A204.1 (cell line): Measurements from ENCODE around the gene MTFMT.
"Not testable (repeated sequence)": the region's sequence is repeated elsewhere in the genome, so short reads cannot be mapped to it uniquely, and the experiment has no call there.

Experiments
- FAIRE-seq: peaks from 2 replicates; lab custom pipeline; 2012; peaks lifted over from hg19 to GRCh38; lab: Jason Lieb, UNC

The MTFMT gene

GRCh38 chr15:65028921-65029735 lies at the start of gene MTFMT:
TSS of gene MTFMT (minus strand) at chr15:65029639. CDS start at chr15:65029613, 26 bp downstream.
- no peak for FAIRE-seq

GRCh38 chr15:65077981-65078352 lies 48.5 kb upstream of the MTFMT start:
- FAIRE-seq = no peak

DNA sequence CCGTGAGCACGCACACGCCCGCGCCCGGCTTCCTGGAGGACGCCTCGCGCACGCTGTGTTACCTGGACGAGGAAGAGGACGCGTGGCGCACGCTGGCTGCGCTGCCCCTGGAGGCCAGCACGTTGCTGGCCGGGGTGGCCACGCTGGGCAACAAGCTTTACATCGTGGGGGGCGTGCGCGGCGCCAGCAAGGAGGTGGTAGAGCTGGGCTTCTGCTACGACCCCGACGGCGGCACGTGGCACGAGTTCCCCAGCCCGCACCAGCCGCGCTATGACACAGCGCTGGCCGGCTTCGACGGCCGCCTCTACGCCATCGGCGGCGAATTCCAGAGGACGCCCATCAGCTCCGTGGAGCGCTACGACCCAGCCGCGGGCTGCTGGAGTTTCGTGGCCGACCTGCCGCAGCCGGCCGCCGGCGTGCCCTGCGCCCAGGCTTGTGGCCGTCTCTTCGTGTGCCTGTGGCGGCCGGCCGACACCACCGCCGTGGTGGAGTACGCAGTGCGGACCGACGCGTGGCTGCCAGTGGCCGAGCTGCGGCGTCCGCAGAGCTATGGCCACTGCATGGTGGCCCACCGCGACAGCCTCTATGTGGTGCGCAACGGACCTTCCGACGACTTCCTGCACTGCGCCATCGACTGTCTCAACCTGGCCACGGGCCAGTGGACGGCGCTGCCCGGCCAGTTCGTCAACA lies 48.0 kb upstream of the MTFMT start:
- FAIRE-seq = no peak

DNA sequence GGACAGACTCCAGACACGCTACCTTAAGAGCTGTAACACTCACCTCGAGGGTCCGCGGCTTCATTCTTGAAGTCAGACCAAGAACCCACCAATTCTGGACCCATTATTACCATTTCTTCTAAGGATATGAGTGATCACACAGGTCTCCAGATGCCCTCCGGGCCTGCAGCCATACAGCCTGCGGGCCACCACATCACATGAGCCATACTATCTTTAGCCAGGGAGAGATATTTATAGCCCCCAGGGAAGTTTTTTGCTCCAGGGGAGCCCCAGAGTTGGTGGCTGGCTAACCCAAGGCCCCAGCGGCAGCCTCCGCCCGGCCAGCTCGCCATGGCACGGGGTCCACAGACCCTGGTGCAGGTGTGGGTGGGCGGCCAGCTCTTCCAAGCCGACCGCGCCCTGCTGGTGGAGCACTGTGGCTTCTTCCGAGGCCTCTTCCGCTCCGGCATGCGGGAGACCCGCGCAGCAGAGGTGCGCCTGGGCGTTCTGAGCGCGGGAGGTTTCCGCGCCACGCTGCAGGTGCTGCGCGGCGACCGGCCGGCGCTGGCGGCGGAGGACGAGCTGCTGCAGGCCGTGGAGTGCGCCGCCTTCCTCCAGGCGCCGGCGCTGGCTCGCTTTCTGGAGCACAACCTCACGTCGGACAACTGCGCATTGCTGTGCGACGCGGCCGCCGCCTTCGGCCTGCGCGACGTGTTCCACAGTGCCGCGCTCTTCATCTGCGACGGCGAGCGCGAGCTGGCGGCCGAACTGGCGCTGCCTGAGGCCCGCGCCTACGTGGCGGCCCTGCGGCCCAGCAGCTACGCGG lies 47.2 kb upstream of the MTFMT start, which contains the start of gene KBTBD13:
TSS of gene KBTBD13 (plus strand) at position 261 of the 805 bp plus-strand sequence. CDS start at position 331, 70 bp downstream.
- no peak for FAIRE-seq

DNA sequence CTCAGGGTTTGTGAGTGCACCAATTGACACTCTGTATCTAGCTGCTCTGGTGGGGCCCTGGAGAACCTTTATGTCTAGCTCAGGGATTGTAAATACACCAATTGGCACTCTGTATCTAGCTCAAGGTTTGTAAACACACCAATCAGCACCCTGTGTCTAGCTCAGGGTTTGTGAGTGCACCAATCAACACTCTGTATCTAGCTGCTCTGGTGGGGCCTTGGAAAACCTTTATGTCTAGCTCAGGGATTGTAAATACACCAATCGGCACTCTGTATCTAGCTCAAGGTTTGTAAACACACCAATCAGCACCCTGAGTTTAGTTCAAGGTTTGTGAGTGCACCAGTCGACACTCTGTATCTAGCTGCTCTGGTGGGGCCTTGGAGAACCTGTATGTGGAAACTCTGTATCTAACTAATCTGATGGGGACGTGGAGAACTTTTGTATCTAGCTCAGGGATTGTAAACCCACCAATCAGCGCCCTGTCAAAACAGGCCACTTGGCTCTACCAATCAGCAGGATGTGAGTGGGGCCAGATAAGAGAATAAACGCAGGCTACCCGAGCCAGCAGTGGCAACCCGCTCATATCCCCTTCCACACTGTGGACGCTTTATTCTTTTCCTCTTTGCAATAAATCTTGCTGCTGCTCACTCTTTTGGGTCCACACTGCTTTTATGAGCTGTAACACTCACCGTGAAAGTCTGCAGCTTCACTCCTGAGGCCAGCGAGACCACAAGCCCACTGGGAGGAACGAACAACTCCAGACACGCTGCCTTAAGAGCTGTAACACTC lies 46.4 kb upstream of the MTFMT start:
- FAIRE-seq = not testable (repeated sequence)

GRCh38 chr15:65074946-65075345 lies 45.5 kb upstream of the MTFMT start:
- FAIRE-seq = not testable (repeated sequence)

GRCh38 chr15:65072617-65073016 lies 43.2 kb upstream of the MTFMT start:
- FAIRE-seq = no peak

GRCh38 chr15:65072027-65072426 lies 42.6 kb upstream of the MTFMT start:
- no peak for FAIRE-seq

- no peak for FAIRE-seq
Measured at GRCh38 chr15:65071381-65071811, 42.0 kb upstream of the MTFMT start.

DNA sequence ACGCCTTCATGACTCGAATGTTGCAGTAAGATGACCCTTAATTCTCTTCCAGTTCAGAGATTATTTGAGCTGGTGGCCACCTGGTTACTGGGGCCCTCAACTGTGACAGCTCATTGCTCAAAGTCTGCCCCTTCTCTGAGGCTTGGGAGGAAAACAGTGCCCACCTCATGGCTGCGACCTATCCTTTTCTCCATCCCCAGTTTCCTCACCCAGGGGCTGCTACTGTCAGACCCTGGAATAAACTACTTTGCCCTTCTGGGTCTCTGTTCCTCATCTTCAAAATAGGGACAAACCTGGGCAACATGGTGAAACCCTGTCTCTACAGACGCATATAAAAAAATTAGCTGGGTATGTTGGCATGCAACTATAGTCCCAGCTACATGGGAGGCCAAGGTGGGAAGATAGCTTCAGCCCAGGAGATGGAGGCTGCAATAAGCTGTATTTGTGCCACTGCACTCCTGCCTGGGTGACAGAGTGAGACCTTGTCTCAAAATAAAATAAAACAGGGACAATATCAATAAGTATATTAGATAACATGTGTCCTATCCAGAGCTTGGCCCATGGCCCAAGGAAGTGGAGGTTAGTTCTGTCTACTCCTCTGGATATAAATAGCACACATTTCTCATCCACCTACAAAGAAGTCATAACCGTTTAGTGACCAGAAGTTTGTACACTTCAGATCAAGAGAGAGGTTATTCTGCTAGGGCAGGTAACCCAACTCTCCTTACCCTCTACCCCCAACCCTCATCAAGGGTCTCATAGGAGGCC lies 40.5 kb upstream of the MTFMT start:
- FAIRE-seq = no peak

DNA sequence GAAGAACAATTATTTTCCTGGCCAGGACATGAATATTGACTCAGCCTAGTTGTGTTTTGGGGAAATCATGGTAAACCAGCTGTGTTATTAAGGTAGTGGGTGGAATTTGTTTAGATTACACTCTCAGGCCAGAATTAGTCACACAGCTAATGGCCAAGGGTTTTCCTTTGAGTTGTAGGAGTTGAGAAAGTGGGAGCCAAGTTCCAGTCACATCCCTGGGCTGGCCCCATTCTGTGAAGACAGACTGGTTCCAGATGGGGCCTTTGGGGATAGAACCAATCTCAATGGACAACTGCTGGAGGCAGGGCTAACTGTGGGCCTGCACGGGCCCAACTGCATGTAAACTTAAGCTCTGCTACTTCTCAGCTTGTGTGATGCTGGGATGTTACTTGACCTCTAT lies 39.7 kb upstream of the MTFMT start:
- no peak for FAIRE-seq

GRCh38 chr15:65068403-65068788 lies 39.0 kb upstream of the MTFMT start:
- FAIRE-seq = no peak

- FAIRE-seq = no peak
Measured at GRCh38 chr15:65067645-65068402, 38.4 kb upstream of the MTFMT start, which contains the start of gene RASL12. TSS of gene RASL12 (minus strand) at chr15:65067991. CDS start at chr15:65067835, 156 bp downstream.

DNA sequence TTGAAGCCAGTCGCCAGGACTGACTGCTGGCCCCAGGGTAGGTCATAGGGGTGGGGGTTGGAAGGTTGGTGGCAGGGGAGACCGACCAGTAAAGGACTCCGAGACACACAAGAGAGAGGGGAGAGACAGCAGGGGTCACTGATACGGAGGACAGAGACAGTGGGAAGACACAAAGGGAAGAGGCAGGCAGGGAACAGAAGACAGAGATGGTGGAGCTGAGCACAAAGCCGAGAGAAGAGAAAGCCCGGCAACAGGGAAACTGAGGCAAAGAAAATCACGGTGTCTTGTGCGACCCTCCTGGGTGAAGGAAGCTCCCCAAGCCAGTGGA lies 37.8 kb upstream of the MTFMT start:
- FAIRE-seq = no peak

- no peak for FAIRE-seq
Measured at GRCh38 chr15:65066635-65067316, 37.3 kb upstream of the MTFMT start.

- no peak for FAIRE-seq
Measured at GRCh38 chr15:65066001-65066634, 36.7 kb upstream of the MTFMT start.

- FAIRE-seq = no peak
Measured at GRCh38 chr15:65062726-65063125, 33.3 kb upstream of the MTFMT start.

DNA sequence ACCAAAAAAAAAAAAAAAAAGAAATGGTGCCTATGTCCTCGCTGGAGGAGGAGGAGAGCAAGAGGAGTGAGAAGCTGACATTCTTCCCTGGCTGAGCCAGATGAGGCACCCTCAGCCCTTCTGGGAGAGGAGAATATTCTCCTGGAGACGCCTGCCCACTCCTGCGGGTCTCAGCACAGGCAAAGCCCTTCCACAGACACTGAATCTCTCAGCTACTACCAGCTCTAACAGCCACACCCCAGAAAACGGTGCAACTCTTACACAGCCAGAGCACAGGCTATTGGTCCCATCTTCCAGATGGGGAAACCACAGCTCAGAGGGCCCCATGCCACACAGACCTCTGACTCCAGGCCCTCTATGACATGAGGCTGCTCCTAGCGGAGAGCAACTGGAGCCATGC lies 32.6 kb upstream of the MTFMT start:
- FAIRE-seq = no peak
